ENCODE measurements around the gene MYL2. TPM values are rescaled to one million over a fixed set of nuclear protein-coding genes. Genes with fewer than 3 reads are reported as not detected.

Gene MYL2
- total and polyA plus RNA-seq, 9 donors, result 113 to 1,289 (median 799) TPM

DNA sequence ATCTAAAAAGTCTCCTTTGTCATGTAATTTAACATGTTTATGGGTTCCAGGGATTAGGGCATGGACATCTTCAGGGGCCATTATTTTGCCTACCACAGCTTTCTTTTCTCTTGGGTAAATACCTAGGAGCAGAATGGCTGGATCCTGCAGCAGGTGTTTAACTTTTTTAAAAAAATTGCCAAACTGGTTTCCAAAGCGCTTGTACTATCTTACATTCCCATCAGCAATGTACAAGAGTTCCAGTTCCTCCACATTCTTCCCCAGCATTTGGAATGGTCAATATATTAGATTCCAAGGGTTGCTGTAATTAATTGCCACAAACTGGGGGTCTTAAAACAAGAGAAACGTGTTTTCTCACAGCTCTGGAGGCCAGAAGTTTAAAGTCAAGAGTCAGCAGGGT, 27.7 kb upstream of the MYL2 start:
- Histone ChIP-seq H3K9me3 (replicated peaks; ENCODE audit: control insufficient read depth, low read depth, low read length) (peaks cover 13% of the 10 kb centered on the region), H3K36me3 (ENCODE audit: control insufficient read depth, insufficient read depth, low read length) (no peaks in the 10 kb centered on the region), H3K27ac (ENCODE audit: low read length) (no peak overlapping the region), H3K4me1 (ENCODE audit: control insufficient read depth, insufficient read depth, low read length) (peaks cover 2% of the 10 kb centered on the region), H3K4me3 (ENCODE audit: low read length) (no peak overlapping the region), H3K27me3 (ENCODE audit: control insufficient read depth, insufficient read depth, low read length) (peaks cover under 1% of the 10 kb centered on the region)
- WGBS (ENCODE audit: insufficient coverage), result no CpG with 5 or more reads among the region's 2 CpGs
- DNase-seq, result no peak

DNA sequence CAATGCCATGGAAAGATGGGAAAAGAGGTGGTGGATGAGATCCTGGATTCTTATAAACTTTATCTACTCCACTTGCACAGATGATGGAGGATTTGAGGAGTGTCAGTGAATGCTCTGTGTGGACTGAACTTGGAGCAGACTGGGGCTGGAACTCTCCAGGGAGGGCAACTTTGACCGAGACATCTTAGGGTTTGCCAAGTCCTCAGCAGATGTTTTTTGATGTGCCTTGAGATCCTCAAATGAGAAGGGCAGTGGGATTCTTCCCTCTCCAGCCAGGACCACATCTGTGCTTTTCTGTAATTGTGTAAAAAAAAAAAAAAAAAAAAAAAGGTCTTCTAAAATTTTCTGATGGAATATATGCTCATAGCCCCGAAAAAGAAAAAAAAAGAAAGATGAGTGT, 23.0 kb upstream of the MYL2 start:
- H3K9me3 ChIP-seq (replicated peaks; ENCODE audit: control insufficient read depth, low read depth, low read length), result peaks cover 13% of the 10 kb centered on the region
- no CpG with 5 or more reads among the region's 2 CpGs for WGBS (ENCODE audit: insufficient coverage)
- H3K4me1 ChIP-seq (ENCODE audit: control insufficient read depth, insufficient read depth, low read length), result peaks cover 5% of the 10 kb centered on the region

DNA sequence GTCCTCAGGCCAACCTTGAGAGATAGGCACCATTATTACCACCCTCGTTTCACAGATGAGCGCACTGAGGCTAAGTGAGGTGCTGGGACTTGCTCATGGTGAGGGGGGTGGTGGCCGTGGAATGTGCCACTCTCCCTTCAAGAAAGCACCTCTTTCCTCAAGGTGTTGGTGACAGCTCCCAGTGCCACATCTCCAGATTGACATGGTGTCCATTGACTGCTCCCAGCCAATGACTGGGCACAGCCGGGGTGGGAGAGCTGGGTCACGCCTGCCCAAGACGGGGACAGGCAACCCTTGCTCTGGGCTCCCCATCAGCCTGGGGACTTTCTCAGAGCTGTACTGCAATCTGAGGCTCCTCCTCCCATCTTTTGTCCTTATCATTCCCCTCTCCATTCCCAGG, 21.0 kb upstream of the MYL2 start:
- H3K4me1 ChIP-seq (ENCODE audit: control insufficient read depth, insufficient read depth, low read length), result peaks cover 11% of the 10 kb centered on the region
- H3K9me3 ChIP-seq (replicated peaks; ENCODE audit: control insufficient read depth, low read depth, low read length), result peaks cover 10% of the 10 kb centered on the region
- 89% methylated on average over 3 of the region's 6 CpGs for WGBS (ENCODE audit: insufficient coverage)
- DNase-seq, result no peak
- H3K27ac ChIP-seq (ENCODE audit: low read length), result no peak overlapping the region
- H3K27me3 ChIP-seq (ENCODE audit: control insufficient read depth, insufficient read depth, low read length), result peaks cover 15% of the 10 kb centered on the region
- H3K4me3 ChIP-seq (ENCODE audit: low read length), result no peak overlapping the region
- no peaks in the 10 kb centered on the region for H3K36me3 ChIP-seq (ENCODE audit: control insufficient read depth, insufficient read depth, low read length)

More for the DNA sequence above, 23.0 kb upstream of the MYL2 start:
- no peaks in the 10 kb centered on the region for H3K36me3 ChIP-seq (ENCODE audit: control insufficient read depth, insufficient read depth, low read length)
- H3K27ac ChIP-seq (ENCODE audit: low read length), result no peak overlapping the region
- peak; percentile 56 for DNase-seq
- peaks cover 4% of the 10 kb centered on the region for H3K27me3 ChIP-seq (ENCODE audit: control insufficient read depth, insufficient read depth, low read length)
- no peak overlapping the region for H3K4me3 ChIP-seq (ENCODE audit: low read length)

DNA sequence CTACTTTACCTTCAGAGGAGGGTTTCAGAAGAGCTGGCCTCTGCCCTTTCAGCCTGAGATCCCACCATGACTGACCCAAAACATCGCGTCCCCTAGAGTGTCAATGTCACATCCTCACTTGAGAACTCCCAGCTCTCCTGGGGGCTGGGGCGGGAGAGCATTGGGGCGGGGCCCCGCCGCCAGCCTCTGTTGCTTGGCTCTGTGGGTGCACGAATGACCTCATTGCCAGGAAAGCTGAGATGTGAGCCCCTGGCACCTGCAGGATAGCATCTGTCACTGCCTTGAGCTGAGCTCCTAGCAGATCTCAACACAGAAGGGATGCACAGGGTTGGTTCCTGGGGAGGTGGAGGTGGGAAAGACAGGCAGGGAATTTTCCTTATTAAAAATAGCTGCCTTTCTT, 20.6 kb upstream of the MYL2 start:
- no peak overlapping the region for H3K4me3 ChIP-seq (ENCODE audit: low read length)
- peaks cover 5% of the 10 kb centered on the region for H3K9me3 ChIP-seq (replicated peaks; ENCODE audit: control insufficient read depth, low read depth, low read length)
- H3K27ac ChIP-seq (ENCODE audit: low read length), result no peak overlapping the region
- WGBS (ENCODE audit: insufficient coverage), result 64% methylated on average over 6 of the region's 7 CpGs
- H3K27me3 ChIP-seq (ENCODE audit: control insufficient read depth, insufficient read depth, low read length), result peaks cover 19% of the 10 kb centered on the region
- peaks cover 11% of the 10 kb centered on the region for H3K4me1 ChIP-seq (ENCODE audit: control insufficient read depth, insufficient read depth, low read length)
- no peak for DNase-seq
- H3K36me3 ChIP-seq (ENCODE audit: control insufficient read depth, insufficient read depth, low read length), result no peaks in the 10 kb centered on the region

DNA sequence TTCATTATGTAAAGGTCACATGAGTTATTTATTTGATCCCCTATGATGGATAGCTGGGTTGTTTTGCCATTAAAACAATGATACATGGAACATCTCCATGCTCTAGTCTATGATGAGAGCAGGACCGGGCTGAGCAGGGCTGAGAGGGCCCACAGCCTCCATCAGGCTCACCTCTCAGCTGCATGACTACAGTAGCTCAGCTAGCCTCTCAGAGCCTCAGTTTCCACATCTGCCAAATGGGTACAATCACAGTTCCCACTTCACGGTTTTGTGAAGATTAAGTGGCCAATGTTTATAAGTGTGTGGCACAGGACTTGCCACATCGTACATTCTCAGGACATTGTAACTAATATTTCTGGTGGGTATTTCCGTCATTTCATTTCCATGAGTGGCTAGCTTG, 19.9 kb upstream of the MYL2 start:
- no peaks in the 10 kb centered on the region for H3K9me3 ChIP-seq (replicated peaks; ENCODE audit: control insufficient read depth, low read depth, low read length)
- no CpG with 5 or more reads among the region's 4 CpGs for WGBS (ENCODE audit: insufficient coverage)
- DNase-seq, result no peak
- H3K4me1 ChIP-seq (ENCODE audit: control insufficient read depth, insufficient read depth, low read length), result peaks cover 11% of the 10 kb centered on the region
- no peaks in the 10 kb centered on the region for H3K36me3 ChIP-seq (ENCODE audit: control insufficient read depth, insufficient read depth, low read length)
- H3K27me3 ChIP-seq (ENCODE audit: control insufficient read depth, insufficient read depth, low read length), result peaks cover 19% of the 10 kb centered on the region
- no peak overlapping the region for H3K27ac ChIP-seq (ENCODE audit: low read length)
- no peak overlapping the region for H3K4me3 ChIP-seq (ENCODE audit: low read length)

DNA sequence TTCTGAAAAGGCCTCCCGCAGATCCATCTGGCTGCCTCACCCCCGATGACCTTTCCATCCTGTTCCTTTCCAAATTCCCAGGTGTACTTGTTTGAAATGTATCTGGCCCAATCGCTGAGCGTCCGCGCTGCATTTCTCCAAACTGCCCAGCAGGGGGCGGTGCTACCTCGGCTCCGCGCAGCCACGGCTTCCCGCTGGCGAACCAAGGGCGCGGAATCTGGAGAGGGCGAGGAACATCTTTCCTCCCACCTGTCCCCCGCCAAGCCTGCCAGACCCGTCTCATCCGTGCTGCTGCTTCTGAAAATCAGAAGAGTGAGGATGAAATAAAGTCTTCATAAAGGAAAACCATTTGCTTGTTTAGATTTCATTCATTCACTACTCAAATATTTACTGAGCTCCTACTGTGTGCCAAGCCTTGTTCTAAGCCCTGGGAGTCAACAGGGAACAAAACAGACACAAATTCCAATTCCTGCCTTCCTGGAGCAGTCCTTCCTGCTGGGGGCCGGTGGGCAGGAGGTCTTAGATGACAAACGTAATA, 16.8 kb upstream of the MYL2 start:
- DNase-seq, result peak; percentile 56
- Histone ChIP-seq H3K4me1 (ENCODE audit: control insufficient read depth, insufficient read depth, low read length) (peaks cover 10% of the 10 kb centered on the region), H3K36me3 (ENCODE audit: control insufficient read depth, insufficient read depth, low read length) (no peaks in the 10 kb centered on the region), H3K4me3 (ENCODE audit: low read length) (no peak overlapping the region), H3K27me3 (ENCODE audit: control insufficient read depth, insufficient read depth, low read length) (peaks cover 21% of the 10 kb centered on the region), H3K9me3 (replicated peaks; ENCODE audit: control insufficient read depth, low read depth, low read length) (no peaks in the 10 kb centered on the region), H3K27ac (ENCODE audit: low read length) (no peak overlapping the region)
- 0% methylated on average over 7 of the region's 21 CpGs for WGBS (ENCODE audit: insufficient coverage)

DNA sequence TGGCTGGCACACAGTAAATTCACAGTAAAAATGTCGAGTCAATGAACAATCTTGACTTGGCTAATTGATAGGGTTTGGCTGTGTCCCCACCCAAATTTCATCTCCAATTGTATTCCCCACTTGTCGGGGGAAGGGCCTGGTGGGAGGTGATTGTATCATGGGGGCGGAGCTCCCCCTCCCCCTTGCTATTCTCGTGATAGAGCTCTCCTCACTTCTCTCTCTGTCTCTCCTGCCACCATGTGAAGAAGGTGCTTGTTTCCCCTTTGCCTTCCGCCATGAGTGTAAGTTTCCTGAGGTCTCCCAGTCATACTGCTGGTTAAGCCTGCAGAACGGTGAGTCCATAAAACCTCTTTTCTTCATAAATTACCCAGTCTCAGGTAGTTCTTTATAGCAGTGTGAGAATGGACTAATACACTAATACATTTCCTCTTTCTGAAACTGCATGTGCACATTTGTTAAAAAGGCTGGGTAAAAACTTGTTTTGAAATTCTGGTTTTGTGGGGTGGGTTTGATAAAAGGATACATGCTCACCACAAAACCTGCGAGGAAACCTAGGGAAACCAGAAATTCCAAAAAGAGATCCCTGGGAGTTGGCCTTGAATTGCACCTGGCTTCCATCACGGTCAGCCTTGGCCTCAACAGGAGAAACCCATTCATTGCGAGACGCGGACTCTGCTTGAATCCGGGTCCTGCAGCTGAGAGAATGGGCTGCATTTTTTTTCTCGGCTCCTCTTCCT, 16.2 kb upstream of the MYL2 start:
- Histone ChIP-seq H3K4me3 (ENCODE audit: low read length) (no peak overlapping the region), H3K36me3 (ENCODE audit: control insufficient read depth, insufficient read depth, low read length) (no peaks in the 10 kb centered on the region), H3K9me3 (replicated peaks; ENCODE audit: control insufficient read depth, low read depth, low read length) (no peaks in the 10 kb centered on the region), H3K27ac (ENCODE audit: low read length) (no peak overlapping the region), H3K4me1 (ENCODE audit: control insufficient read depth, insufficient read depth, low read length) (peaks cover 17% of the 10 kb centered on the region), H3K27me3 (ENCODE audit: control insufficient read depth, insufficient read depth, low read length) (peaks cover 21% of the 10 kb centered on the region)
- no peak for DNase-seq
- 8% methylated on average over 7 of the region's 13 CpGs for WGBS (ENCODE audit: insufficient coverage)

DNA sequence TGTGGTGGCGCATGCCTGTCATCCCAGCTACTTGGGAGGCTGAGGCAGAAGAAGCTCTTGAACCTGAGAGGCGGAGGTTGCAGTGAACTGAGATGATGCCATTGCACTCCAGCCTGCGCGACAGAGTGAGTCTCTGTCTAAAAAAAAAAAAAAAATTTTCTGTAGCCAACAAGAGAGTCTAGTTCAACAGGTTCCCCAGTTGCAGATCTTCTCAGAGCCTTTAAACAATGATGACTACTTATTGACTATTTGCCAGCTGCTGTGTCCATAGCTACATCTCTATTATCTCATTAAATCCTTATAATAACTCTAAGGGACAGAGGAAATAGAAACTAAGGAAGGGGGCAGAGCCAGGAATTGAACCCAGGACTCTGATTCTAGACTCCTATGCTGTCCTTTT, 15.2 kb upstream of the MYL2 start:
- no peak for DNase-seq
- H3K27me3 ChIP-seq (ENCODE audit: control insufficient read depth, insufficient read depth, low read length), result peaks cover 21% of the 10 kb centered on the region
- H3K27ac ChIP-seq (ENCODE audit: low read length), result no peak overlapping the region
- WGBS (ENCODE audit: insufficient coverage), result 93% methylated on average over 2 of the region's 4 CpGs
- H3K4me1 ChIP-seq (ENCODE audit: control insufficient read depth, insufficient read depth, low read length), result peaks cover 25% of the 10 kb centered on the region
- no peaks in the 10 kb centered on the region for H3K36me3 ChIP-seq (ENCODE audit: control insufficient read depth, insufficient read depth, low read length)
- H3K4me3 ChIP-seq (ENCODE audit: low read length), result no peak overlapping the region
- no peaks in the 10 kb centered on the region for H3K9me3 ChIP-seq (replicated peaks; ENCODE audit: control insufficient read depth, low read depth, low read length)

DNA sequence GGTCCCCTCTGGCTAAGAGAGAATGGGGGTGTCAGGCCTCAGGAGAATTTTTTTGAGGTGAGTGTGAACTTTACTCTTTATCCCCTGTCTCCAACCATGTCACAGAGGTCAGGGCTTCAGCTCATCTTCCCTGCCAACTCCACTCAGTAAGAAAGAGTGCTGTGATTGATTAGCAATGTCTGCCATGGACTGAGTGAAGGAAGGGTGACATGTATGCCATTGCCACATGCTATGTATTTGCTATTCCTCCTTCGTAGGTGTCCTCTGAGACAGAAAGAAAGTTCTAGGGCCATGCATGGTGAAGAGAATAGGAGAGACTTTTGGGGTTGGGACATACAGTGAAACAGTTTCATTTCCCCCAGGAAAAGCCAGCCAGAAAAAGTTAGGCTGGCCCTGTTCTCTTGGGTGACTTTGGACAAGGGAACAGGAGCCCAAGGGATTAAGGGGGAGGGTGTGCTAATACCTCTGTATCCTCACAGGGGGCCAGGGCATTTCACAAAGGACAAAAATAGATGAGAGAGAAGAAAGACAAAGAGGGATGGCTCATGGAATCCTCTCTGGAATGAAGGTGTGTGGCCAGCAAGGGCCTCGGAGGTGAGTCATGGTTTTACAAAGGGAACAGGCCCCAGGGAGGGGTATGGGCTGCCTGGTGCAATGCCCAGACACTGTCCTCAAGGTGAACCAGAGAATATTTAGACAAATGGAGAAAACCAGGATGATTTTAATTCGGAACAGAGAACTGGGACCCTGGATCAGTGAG, 13.9 kb upstream of the MYL2 start:
- Histone ChIP-seq H3K4me3 (ENCODE audit: low read length) (no peak overlapping the region), H3K9me3 (replicated peaks; ENCODE audit: control insufficient read depth, low read depth, low read length) (no peaks in the 10 kb centered on the region), H3K27me3 (ENCODE audit: control insufficient read depth, insufficient read depth, low read length) (peaks cover 20% of the 10 kb centered on the region), H3K4me1 (ENCODE audit: control insufficient read depth, insufficient read depth, low read length) (peaks cover 26% of the 10 kb centered on the region), H3K36me3 (ENCODE audit: control insufficient read depth, insufficient read depth, low read length) (no peaks in the 10 kb centered on the region), H3K27ac (ENCODE audit: low read length) (no peak overlapping the region)
- WGBS (ENCODE audit: insufficient coverage), result 64% methylated on average over 2 of the region's 3 CpGs
- no peak for DNase-seq

DNA sequence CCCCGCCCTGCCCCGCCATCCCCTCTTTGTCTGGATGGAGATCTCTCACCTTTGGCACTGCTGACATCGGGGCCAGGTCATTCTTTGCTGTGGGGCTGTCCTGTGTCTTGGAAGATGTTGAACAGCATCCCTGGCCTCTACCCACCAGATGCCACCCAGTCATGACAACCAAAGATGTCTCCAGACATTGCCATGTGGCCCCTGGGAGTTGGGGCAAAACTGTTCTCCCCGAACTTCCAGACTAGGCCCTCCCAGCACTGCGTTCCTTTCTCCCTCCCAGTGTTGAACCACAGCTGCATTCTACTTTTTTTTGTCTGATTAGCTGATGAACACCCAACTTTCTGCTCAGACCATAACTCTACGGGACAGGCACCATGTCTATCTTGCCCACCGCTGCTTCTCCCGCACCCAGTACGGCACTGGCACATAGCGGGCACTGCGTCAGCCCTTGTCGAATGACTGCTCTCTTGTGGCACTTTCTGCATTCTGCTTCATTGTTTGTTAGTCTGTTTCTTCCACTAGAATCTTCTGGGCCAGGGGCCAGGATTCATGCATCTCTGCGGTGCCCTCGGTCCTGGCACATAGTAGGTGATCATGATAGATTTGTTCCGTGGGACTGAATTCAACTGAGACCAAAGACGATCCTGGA, 13.1 kb upstream of the MYL2 start:
- H3K36me3 ChIP-seq (ENCODE audit: control insufficient read depth, insufficient read depth, low read length), result no peaks in the 10 kb centered on the region
- H3K27ac ChIP-seq (ENCODE audit: low read length), result no peak overlapping the region
- no peak overlapping the region for H3K4me3 ChIP-seq (ENCODE audit: low read length)
- DNase-seq, result no peak
- WGBS (ENCODE audit: insufficient coverage), result 86% methylated on average over 16 of the region's 16 CpGs
- H3K9me3 ChIP-seq (replicated peaks; ENCODE audit: control insufficient read depth, low read depth, low read length), result no peaks in the 10 kb centered on the region
- peaks cover 29% of the 10 kb centered on the region for H3K4me1 ChIP-seq (ENCODE audit: control insufficient read depth, insufficient read depth, low read length)
- H3K27me3 ChIP-seq (ENCODE audit: control insufficient read depth, insufficient read depth, low read length), result peaks cover 20% of the 10 kb centered on the region
